Activated naive CD8-positive, alpha-beta T cell treated with anti-CD3 and anti-CD28 coated beads for 36 hours (primary cell): ENCODE data around the gene PRDM5. TPM values are rescaled to one million over a fixed set of nuclear protein-coding genes. Genes with fewer than 3 reads are reported as not detected.

Experiments
- DNase-seq: peaks from one replicate; pipeline ENCODE4 v3.0.0; 2021
- H3K27ac Mint-ChIP-seq: one replicate; pipeline ENCODE4 v1.8.0; 2022; ENCODE audit warnings: mild to moderate bottlenecking, moderate library complexity, mixed read lengths
- H3K27me3 Mint-ChIP-seq: one replicate; pipeline ENCODE4 v1.8.0; 2022; ENCODE audit warnings: mild to moderate bottlenecking, mixed read lengths
- H3K36me3 Mint-ChIP-seq: one replicate; pipeline ENCODE4 v1.8.0; 2021; ENCODE audit warnings: mild to moderate bottlenecking, mixed read lengths
- H3K4me1 Mint-ChIP-seq: one replicate; pipeline ENCODE4 v1.8.0; 2021; ENCODE audit warnings: mixed read lengths
- H3K4me3 Mint-ChIP-seq: one replicate; pipeline ENCODE4 v1.8.0; 2022; ENCODE audit warnings: mild to moderate bottlenecking, moderate library complexity, mixed read lengths
- H3K9me3 Mint-ChIP-seq: one replicate; pipeline ENCODE4 v1.8.0; 2022; ENCODE audit warnings: mixed read lengths
- total RNA-seq, 2 experiments: library from RNA; stranded (reverse); gene quantifications; one replicate each; pipeline ENCODE4 v1.2.3, GENCODE V29; 2021

Gene PRDM5
- total RNA-seq, 2 experiments from 2014 or later = 1.3 to 1.4 TPM

DNA sequence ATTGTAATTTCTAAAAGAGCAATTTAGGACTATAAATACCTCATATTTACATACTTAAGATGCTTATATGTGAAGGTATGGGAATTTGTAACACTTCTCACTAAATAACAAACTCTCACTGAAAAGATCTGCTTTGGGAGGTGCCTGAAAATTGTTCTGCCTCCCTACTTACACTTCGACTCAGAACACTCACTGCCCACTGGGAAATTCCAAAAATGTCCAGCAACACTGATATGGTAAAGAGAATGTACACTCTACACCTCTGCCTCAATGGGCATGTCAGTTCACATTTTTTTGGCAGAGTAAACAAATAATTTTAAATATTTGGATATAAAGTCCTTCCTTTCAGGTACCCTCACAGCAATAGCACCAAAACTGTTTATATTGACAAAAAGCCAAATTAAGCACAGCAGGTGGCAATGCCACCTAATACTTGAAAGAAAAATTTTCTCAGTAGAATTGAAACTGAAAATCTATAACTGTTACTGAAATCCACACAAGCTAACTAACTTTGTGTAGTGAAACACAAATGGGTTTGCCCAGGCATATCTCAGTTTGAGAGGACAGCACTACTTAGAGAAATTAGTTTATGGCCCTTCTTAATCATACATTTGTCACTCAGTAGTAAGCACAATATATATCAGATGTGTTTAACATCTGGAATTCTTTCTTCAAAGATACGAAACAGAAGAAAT lies 67.1 kb downstream of the PRDM5 start:
- Mint-ChIP-seq H3K4me3 (no peak overlapping the region), H3K27ac (no peak overlapping the region), H3K27me3 (no peaks in the 10 kb centered on the region), H3K4me1 (peaks cover 30% of the 10 kb centered on the region), H3K9me3 (no peaks in the 10 kb centered on the region), H3K36me3 (peaks cover 4% of the 10 kb centered on the region)
- no peak for DNase-seq

DNA sequence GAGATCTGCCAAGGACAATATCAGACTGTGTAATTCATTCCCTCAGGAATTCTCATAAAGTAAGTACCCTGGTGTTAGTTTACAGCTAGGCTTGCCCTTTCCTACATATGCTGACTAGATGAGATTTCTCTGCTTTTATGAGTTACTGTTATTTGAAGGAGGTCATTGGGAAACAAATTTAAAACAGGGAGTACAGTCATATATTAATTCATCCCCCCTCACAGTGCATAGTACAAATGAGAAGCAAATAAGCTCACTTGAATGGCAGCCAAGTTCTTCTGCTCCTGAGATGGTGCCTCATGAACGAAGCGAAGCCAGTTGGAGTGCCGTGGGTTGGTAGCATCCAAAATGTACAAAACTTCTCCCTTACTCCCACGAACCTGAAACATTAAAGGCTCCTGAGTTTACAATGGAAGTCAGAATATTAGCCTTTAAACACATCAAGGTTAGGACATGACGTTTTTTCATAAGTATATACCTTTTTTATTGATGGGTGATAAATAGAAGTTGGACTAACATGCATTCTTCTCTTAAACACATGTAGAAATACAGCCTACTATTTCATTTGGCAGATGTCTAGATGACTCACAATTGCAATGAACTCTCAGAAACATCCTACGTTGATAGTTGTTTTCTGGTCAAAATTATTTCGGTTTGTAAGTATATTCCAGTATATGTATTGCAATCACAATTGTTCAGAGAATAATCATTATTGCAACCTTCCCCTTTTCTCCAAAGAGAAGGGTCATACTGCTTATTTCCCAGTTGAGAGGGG lies 69.2 kb downstream of the PRDM5 start:
- no peak overlapping the region for H3K27ac Mint-ChIP-seq

DNA sequence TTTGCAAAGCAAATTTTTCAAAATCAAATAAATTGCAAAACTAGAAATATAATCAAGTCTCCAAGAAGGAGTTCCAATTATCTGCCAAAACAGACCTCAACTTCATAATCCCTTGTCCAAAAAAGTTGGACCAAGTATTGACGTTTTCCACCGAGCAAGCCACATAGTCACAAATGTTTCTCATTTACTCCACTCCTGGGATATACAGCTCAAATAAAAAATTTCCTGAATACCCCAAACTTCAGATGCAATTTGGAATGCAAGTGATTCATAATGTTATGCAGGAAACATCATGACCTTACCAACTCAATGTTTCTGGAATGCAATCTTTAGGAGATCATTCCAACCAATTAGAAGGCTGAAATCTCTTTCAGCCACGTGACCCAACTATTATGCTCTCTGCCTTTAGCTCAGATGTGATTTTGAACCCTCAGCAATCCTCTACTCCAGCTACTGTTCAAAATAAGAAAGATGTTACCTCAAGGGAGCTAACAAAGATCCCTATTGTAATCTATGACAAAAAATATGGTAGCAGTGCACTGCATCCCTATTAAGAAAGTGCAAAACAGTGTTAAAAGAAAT lies 72.4 kb downstream of the PRDM5 start:
- no peak overlapping the region for H3K4me3 Mint-ChIP-seq
- peaks cover 2% of the 10 kb centered on the region for H3K36me3 Mint-ChIP-seq
- H3K27ac Mint-ChIP-seq = no peak overlapping the region
- peaks cover 8% of the 10 kb centered on the region for H3K4me1 Mint-ChIP-seq
- H3K27me3 Mint-ChIP-seq = no peaks in the 10 kb centered on the region
- DNase-seq = no peak
- no peaks in the 10 kb centered on the region for H3K9me3 Mint-ChIP-seq

More for the DNA sequence above, 69.2 kb downstream of the PRDM5 start:
- no peaks in the 10 kb centered on the region for H3K27me3 Mint-ChIP-seq
- DNase-seq = no peak
- peaks cover 2% of the 10 kb centered on the region for H3K36me3 Mint-ChIP-seq
- no peaks in the 10 kb centered on the region for H3K9me3 Mint-ChIP-seq
- H3K4me1 Mint-ChIP-seq = peaks cover 22% of the 10 kb centered on the region
- H3K4me3 Mint-ChIP-seq = no peak overlapping the region

DNA sequence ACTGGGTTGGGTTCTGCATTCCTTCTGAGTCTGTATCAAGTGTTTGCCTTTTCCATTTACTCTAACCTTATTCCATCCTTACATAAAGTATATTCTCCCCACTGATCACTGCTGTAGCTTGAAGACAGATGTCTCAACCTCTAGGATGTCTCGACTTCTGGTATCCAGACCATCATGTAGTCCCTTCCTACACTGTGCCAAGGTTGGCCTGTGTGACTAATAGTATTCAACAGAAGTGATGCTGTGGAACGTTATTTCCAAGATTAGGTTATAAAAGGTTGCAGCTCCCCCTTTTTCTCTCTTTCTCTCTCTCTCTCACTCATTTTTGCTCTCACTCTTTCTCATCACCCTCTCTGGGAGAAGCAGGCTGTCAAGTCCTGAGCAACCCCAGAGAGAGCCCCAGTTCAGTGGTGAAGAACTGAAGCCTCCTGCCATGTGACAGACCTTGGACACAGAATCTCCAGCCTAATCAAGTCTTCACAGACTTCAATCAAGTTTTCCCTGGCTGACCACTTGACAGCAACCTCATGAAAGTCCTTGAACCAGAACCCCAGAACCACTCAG lies 75.4 kb downstream of the PRDM5 start:
- Mint-ChIP-seq H3K4me3 (no peak overlapping the region), H3K9me3 (no peaks in the 10 kb centered on the region), H3K36me3 (peaks cover 2% of the 10 kb centered on the region), H3K27ac (no peak overlapping the region), H3K4me1 (peaks cover 27% of the 10 kb centered on the region), H3K27me3 (no peaks in the 10 kb centered on the region)
- no peak for DNase-seq

DNA sequence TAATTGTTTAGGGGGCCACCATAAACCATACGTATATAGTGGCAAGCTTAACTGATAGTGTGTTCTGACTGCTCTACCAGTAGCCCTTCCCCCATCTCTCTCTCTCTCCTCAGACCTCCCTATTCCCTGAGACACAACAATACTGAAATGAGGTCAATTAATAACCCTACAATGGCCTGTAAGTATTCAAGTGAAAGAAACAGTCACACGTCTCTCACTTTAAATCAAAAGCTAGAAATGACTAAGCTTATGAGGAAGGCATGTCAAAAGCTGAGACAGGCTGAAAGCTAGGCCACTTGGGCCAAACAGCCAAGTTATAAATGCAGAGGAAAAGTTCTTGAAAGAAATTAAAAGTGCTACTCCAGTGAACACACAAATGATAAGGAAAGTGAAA lies 78.0 kb downstream of the PRDM5 start:
- no peaks in the 10 kb centered on the region for H3K27me3 Mint-ChIP-seq
- no peak overlapping the region for H3K4me3 Mint-ChIP-seq
- DNase-seq = peak; percentile 11
- no peaks in the 10 kb centered on the region for H3K9me3 Mint-ChIP-seq
- no peak overlapping the region for H3K27ac Mint-ChIP-seq
- H3K4me1 Mint-ChIP-seq = peaks cover 29% of the 10 kb centered on the region
- no peaks in the 10 kb centered on the region for H3K36me3 Mint-ChIP-seq

DNA sequence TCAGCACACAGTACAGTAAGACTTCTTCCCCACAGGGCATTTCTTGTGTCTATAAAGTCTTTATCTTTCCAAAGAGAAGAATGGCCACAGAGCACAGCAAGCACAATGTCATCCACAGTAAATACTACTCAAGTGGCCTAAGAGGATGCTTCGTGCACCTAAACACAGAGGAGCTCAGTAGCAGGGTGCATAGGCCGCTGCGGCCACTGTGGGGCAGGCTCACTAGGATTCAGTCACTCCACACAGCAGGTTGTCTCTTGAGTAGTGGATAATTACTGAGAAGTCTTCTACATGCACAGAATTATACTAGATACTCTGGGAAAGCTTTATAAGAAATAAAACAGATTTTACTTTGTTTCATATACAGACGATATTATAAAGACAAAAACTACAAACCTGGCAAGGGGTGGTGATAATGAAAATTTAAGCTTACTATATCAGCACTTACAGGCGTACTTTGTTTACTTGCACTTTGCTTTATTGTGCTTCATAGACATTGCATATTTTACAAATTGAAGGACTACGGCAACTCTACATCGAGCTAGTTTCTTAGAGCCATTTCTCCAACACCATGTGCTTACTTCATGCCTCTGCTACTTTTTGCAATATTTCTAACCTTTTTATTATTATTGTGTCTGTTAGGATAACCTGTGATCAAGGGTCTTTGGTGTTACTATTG lies 78.5 kb downstream of the PRDM5 start:
- H3K27me3 Mint-ChIP-seq = no peaks in the 10 kb centered on the region
- H3K36me3 Mint-ChIP-seq = no peaks in the 10 kb centered on the region
- no peak overlapping the region for H3K4me3 Mint-ChIP-seq
- H3K27ac Mint-ChIP-seq = no peak overlapping the region
- DNase-seq = no peak
- H3K4me1 Mint-ChIP-seq = peaks cover 29% of the 10 kb centered on the region
- H3K9me3 Mint-ChIP-seq = no peaks in the 10 kb centered on the region

DNA sequence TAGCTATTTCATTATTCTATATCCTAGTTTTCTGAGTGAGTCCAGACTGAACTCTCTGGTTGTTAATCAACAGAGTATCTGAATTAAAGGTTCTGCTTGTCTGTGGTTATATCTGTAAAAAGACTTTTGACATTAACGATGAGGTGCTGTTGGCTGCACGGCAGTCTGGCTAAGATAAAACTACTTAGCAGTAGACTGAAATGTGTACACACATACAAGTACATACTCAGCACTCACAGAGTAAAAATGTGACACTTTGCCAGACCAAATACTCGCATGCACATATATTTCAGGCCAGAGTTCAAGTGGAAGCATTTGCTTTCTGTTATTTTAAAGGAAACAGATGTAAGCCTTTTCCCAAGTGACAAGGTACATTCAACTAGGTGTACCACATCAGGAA lies 80.5 kb downstream of the PRDM5 start:
- no peak for DNase-seq
- H3K4me3 Mint-ChIP-seq = no peak overlapping the region
- H3K4me1 Mint-ChIP-seq = peaks cover 28% of the 10 kb centered on the region
- H3K27me3 Mint-ChIP-seq = no peaks in the 10 kb centered on the region
- H3K9me3 Mint-ChIP-seq = no peaks in the 10 kb centered on the region
- H3K27ac Mint-ChIP-seq = no peak overlapping the region
- no peaks in the 10 kb centered on the region for H3K36me3 Mint-ChIP-seq

DNA sequence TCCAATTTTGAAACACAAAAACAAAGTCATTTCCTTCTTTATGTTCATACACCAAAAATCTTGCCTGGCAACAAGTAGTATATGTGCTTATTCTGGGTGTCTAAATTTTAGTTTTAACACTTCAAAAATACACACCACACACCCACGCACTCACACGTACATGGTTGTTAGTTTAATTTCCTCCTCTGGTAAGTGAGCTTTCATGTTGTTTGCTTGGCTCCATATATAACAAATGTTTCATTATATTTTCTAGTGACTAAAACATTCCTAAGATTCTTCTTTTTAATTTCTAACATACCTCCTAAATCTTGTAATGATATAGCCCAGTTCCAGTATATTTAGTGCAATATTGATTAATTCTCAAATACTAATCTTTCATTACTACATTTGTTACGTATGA lies 80.9 kb downstream of the PRDM5 start:
- Mint-ChIP-seq H3K4me1 (peaks cover 28% of the 10 kb centered on the region), H3K4me3 (no peak overlapping the region), H3K27me3 (no peaks in the 10 kb centered on the region), H3K36me3 (no peaks in the 10 kb centered on the region), H3K27ac (no peak overlapping the region), H3K9me3 (no peaks in the 10 kb centered on the region)
- DNase-seq = no peak

DNA sequence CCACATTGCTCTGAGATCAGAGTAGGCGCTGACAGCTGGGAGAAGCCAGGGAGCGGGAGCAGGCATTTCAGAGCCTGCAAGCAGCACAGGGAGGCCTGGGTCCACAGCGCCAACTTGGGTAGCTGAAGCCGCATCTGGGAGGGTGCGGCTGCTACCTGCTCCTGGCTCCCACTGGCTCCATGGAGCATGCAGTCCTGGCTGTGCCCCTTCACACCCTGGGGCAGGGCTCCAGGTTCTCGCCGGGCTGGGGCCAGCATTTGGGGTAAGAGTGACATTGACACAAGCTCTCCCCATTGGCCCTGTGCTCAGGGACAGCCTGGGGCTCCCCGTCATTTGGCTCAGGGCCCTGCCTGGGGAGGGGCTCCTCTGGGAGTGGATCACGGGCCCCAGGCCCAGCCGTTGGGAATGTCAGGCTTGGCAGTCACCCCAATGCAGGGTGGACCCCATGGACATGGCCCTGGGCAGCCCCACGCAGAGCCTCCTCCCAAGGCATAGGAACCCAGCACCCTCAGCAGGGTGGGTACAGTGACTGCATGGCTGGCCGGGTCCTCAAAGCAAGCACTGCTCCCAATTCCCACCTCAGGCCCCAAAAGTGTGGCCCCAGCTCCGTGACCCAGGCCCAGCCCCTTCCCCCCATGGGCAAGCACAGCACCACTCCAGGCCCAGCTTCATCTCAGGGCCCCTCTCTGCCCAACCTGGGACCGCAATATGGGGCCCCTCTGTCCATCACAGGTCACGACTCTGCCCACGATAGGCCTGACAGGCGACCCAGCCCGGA lies 82.4 kb downstream of the PRDM5 start:
- Mint-ChIP-seq H3K9me3 (no peaks in the 10 kb centered on the region), H3K27me3 (no peaks in the 10 kb centered on the region), H3K4me1 (peaks cover 21% of the 10 kb centered on the region), H3K36me3 (peaks cover 2% of the 10 kb centered on the region), H3K27ac (no peak overlapping the region), H3K4me3 (no peak overlapping the region)
- DNase-seq = no peak

DNA sequence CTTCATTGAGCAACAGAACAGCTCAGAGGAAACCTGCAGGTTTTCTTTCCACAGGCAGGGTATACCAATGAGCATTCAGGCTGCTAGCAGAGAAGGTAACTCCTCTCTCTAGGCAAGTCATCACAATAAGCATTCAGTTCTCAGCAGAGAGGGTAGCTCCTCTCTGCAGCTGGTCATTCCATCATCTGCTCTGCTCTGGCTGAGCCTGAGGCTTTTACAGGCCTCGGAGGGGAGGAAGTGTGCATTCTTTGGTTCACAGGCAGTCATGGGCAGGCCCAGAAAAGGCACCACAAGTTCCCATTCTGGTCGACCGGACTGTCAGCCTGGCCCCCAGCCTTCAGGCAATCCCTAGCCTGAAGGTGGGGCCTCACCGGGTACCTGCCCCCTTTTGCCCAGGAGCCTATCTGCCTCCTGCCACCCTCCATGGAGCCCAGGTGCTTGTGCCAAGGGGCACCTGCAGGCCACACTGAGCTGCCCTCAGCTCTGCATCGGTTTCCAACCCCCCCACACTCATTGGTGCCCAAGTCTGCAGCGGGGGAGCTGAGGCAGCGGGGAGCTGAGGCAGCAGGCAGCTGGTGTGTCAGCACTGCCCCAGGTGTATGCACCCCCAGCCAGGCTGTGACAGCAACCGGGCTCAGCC lies 83.1 kb downstream of the PRDM5 start:
- Mint-ChIP-seq H3K27ac (no peak overlapping the region), H3K9me3 (peaks cover 6% of the 10 kb centered on the region), H3K4me3 (no peak overlapping the region), H3K4me1 (peaks cover 14% of the 10 kb centered on the region), H3K36me3 (peaks cover 2% of the 10 kb centered on the region), H3K27me3 (no peaks in the 10 kb centered on the region)
- DNase-seq = no peak

DNA sequence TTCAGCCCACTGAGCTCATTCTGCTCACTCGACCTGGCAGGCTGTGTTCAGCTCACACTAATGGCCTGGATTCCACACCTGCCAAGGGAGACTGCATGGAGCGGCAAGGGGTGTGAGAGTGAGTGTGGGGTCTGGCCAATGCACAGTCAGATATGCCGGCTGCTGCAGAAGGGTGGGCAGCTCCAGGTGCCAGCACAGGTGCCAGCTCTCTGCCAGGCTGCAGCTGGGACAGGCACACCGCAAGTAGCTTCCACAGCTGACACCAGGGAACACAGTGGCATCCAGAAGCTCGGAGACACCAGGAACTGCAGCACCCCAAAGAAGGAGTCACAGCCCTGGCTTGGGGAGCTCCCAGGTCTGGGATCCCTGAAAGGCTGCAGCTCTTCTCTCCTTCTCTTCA lies 83.7 kb downstream of the PRDM5 start:
- H3K4me3 Mint-ChIP-seq = no peak overlapping the region
- no peaks in the 10 kb centered on the region for H3K27me3 Mint-ChIP-seq

DNA sequence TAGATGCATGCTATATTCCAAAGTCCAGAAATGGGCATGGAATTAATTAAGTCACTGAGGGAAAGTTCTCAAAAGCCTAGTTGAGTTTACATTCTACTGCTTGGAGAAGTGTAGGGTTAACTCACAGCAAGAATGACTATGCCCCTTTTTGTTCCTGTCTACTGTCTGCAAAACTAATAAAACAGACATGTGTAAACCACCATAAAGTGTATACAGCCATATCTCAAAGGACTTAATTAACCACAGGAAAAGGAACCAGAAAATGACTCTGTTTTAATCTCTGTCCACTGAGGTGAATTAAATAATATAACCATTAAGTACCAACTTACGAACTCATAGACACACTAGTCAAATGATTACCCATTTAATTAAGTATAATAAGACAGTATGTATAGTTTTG lies 84.9 kb downstream of the PRDM5 start:
- Mint-ChIP-seq H3K36me3 (peaks cover 5% of the 10 kb centered on the region), H3K9me3 (peaks cover 16% of the 10 kb centered on the region), H3K4me3 (no peak overlapping the region), H3K27ac (no peak overlapping the region), H3K27me3 (no peaks in the 10 kb centered on the region), H3K4me1 (peaks cover 5% of the 10 kb centered on the region)
- DNase-seq = no peak

More for the DNA sequence above, 83.7 kb downstream of the PRDM5 start:
- peaks cover 12% of the 10 kb centered on the region for H3K9me3 Mint-ChIP-seq
- peaks cover 2% of the 10 kb centered on the region for H3K36me3 Mint-ChIP-seq
- H3K27ac Mint-ChIP-seq = no peak overlapping the region
- peaks cover 8% of the 10 kb centered on the region for H3K4me1 Mint-ChIP-seq
- DNase-seq = no peak

DNA sequence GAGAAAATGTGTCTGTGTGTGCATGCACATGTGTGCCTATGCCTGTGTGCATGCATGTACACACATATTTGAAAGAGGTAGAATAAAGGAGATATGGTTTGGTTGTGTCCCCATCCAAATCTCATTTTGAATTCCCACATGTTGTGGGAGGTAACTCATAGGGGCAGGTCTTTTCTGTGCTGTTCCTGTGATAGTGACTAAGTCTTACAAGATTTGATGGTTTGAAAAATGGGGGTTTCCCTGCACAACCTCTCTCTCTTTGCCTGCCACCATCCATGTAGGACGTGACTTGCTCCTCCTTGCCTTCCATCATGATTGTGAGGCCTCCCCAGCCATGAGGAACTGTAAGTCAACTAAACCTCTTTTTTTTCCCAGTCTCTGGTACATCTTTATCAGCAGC lies 87.2 kb downstream of the PRDM5 start:
- H3K4me3 Mint-ChIP-seq = no peak overlapping the region
- H3K27ac Mint-ChIP-seq = no peak overlapping the region
- H3K4me1 Mint-ChIP-seq = no peaks in the 10 kb centered on the region
- H3K9me3 Mint-ChIP-seq = peaks cover 16% of the 10 kb centered on the region
- no peak for DNase-seq
- peaks cover 5% of the 10 kb centered on the region for H3K36me3 Mint-ChIP-seq
- no peaks in the 10 kb centered on the region for H3K27me3 Mint-ChIP-seq

DNA sequence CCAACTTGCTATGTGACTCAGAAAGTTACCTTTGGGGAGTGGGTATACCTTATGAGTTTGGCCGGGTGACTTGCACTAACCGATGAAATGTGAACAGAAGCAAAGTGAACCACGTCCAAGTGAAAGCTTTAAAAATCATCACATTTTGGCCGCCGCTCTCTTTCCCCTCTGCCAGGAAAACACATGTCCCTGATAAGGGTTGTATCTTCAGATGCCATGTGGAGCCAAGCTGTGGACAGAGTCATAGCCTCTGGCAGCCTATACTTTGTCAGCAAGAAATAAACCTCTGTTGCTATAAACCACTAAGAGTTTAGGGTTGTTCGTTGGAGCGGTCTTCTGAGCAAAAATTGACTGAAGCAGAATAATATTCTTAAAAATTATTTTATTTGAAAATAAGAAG lies 92.3 kb downstream of the PRDM5 start:
- H3K27ac Mint-ChIP-seq = no peak overlapping the region
- no peak for DNase-seq
- peaks cover 3% of the 10 kb centered on the region for H3K36me3 Mint-ChIP-seq
- no peak overlapping the region for H3K4me3 Mint-ChIP-seq
- H3K4me1 Mint-ChIP-seq = no peaks in the 10 kb centered on the region
- H3K27me3 Mint-ChIP-seq = no peaks in the 10 kb centered on the region
- peaks cover 16% of the 10 kb centered on the region for H3K9me3 Mint-ChIP-seq
